ENCODE results near the gene PSMB8.
"Not testable (repeated sequence)": the region's sequence is repeated elsewhere in the genome, so short reads cannot be mapped to it uniquely, and the experiment has no call there.

PSMB8 gene

DNA sequence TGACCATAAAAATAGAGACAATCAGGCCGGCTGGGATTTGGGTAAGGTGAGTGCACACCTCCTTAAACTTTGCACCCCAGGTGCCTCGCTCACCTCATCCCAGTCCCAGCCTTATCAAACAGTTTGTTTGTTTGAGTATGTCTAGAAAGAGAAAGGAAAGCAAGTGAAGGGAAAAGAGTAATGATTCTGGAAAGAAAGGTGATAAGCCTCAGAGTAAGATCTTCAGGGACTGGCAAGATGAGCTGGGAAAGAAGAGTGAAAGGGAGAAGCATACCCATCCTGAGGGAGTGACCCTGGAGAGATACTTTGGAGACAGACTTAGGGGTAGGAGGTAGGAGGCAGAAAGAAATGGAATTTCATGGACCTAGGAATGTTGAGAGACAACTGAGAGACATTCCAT lies 7.0 kb downstream of the PSMB8 start:
- no peak for DNase-seq

DNA sequence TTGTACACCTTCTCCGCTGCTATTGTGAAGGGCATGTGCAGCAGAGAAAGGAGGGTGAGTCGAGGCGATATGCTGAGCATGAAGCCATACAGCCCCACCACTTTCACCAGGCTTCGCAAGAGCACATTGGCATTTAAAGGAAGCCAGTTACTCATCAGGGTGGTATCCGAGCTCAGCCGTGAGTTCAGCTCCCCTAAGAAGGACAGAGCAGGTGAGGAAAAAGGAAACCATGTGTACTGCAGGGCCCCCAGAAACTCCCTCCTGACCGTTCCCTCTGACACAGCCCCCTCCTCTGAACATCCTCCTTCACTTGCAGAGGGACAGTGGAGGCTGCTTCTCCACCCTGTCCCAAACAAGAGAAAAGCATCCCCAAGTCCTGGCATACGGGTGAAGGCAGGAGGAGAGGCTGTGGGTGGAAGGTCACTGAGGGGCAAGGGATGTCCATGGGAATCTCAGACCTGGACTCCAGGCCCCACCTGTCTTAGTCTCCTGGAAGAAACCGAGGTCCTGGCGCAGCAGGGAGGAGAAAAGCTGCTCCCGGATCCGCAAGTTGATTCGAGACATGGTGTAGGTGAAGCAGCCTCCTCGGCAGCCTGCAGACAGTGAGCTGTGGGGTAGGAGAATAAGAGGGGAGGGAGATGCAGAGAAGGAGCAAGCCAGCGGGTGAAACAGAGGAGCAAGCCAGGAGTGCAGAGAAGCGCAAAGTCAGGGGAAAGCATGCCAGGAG lies 8.5 kb downstream of the PSMB8 start:
- no peak for DNase-seq

GRCh38 chr6:32833664-32834063 lies 10.2 kb downstream of the PSMB8 start:
- DNase-seq = no peak

DNA sequence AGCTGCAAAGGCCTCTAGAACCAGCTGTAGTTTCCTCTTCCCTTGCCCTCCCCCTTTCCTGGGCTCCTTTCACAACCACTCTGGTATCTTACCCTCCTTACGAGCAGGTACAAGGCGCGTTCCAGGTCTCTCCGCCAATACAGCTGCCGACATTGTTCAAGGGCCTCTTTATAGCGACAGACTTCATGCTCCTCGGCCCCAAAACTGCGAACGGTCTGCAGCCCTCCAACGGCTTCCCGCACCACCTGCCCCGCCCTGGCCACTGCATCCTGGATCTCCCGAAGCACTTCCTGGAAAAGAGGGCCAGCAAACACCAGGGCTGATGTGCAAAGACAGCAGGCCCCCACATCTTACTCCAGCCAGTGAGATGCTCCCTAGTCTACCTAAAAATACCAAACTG lies 11.3 kb downstream of the PSMB8 start:
- DNase-seq = no peak

DNA sequence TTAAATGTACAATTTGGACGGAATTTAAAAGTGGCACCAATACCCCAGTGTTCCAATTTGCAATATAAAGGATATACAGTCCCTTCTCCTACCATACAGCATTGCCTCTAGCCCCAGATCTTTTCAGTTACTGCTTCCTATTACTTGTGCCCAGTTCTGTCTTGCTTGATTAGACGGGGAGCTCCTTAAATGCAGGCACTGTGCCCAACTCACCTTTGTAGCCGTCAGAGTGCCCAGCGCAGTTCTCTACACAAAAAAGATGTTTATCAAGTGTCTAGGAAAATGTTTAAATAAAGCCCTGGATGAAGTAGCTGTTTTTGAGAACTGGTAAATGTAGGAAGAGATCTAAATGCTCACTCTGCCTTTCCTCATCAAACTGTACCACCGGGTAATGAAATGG lies 12.9 kb downstream of the PSMB8 start:
- DNase-seq = no peak

GRCh38 chr6:32830017-32830416 lies 13.8 kb downstream of the PSMB8 start:
- no peak for DNase-seq

DNA sequence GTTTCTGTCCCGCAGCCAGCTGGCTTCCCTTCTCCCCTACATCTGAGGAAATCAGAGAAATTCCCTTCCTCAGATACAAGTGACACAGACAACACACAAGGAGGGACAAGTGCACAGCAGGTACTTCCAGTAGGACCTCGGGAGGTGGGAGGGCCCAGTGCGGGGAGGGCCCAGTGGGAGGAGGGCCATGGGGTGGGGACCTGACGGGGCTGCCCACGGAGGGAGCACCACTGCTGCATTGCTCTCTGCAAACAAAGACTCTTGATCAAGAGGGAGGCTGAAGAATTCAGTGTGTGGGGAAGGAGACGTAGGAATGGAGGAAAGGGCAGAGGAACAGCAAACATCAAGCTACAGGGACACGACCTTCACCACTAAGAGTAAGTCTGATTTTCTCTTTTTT lies 14.4 kb downstream of the PSMB8 start:
- DNase-seq = no peak

- no peak for DNase-seq
Observed at GRCh38 chr6:32827025-32827424, 16.8 kb downstream of the PSMB8 start.

DNA sequence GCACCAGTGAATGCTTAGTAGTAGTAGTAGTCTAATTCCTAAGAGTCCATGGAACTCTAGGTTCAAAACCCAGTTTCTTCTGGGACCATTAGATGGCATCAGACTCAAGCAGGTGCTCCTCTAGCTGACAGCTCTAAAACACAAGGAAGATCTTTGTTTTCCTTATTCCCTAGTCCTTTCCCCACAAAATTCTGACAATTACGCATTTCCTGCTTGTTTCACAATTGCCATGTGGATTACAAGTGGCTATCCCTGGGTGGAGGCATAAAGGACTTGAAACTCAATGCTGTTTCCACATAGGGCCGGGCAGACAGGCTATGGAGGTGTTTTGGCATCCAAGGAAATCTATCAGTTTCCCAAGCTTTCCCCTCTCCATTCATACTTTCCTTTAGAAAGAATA lies 17.9 kb downstream of the PSMB8 start:
- no peak for DNase-seq

GRCh38 chr6:32819729-32820128 lies 24.1 kb downstream of the PSMB8 start:
- no peak for DNase-seq

DNA sequence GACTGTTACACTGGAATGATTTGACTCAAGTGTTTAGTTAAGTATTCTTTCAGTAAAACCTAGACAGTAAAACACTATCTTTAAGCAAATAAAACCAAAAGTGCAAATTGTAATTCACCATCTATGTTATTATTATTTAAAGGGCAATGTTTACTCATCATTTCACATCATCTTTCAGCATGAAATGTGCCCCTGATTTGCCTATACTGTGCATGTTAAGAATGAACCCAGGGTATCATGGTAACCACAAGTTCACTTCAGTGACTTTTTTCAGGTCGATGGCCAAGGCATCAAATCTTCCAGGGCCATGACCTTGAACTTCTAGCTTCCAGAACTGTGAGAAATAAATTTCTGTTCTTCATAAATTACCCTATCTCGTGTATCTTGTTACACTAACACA lies 25.0 kb downstream of the PSMB8 start:
- no peak for DNase-seq

- no peak for DNase-seq
Observed at GRCh38 chr6:32816746-32817204, 27.1 kb downstream of the PSMB8 start, which contains the start of gene HLA-DOB. Gene HLA-DOB (minus strand): TSS chr6:32817002. CDS start chr6:32816951, 51 bp downstream.

GRCh38 chr6:32815996-32816395 lies 27.9 kb downstream of the PSMB8 start:
- DNase-seq = no peak

DNA sequence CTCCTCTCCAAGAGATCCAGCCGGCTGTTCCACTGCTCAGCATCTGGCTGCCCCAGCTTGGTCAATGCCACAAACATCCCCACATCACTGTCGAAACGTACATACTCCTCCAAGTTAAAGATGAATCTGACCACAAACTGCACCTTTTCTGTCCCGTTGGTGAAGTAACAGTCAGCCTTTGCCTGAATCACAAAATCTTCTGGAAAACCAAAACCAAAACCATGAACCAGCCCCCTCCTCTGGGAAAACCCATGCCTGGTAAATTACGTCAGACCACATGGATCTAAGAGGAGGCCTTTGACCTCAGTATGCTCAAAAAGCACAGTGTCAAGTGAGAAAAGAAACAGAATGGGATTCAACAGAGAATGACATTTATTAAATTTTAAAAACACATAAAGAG lies 28.7 kb downstream of the PSMB8 start:
- DNase-seq = no peak

DNA sequence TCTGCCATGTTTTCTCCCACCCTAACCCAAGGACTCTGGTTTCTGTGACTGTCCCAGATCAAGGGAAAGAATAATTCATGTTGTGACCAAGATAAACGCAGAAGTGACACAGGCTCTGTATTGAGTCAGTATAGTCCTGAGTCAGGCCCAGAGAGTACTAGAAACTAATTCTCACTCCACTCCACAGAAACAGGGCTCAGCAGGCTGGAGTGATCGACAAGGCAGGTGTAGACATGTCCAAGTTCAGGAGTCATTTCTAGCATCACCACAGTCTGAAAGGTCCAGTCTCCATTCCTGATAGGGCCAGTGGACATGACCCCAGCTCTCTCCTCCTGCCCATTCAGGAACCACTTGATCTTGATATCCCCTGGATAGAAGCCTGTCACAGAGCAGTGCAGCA lies 29.7 kb downstream of the PSMB8 start:
- no peak for DNase-seq

DNA sequence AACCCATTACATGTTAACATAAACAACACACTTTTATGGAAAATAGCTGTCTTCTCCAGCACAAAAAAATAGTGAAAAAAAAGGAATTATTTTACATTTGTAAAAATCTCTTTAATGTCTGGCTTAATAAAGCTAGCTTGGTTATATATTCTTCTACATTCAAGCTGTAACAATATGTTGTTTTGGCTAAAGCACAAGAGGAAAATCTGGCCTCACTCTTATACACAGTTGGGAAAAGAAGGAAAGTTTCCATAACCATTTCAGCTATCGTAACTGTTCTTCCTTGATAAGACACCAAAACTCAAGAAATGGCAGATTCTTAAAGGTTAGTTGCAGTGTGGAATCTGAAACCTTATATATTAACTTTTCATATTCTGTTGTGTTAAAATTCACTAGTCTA lies 34.7 kb downstream of the PSMB8 start:
- no peak for DNase-seq

GRCh38 chr6:32807020-32807580 lies 36.7 kb downstream of the PSMB8 start:
- DNase-seq = no peak

GRCh38 chr6:32805404-32805803 lies 38.4 kb downstream of the PSMB8 start:
- DNase-seq = not testable (repeated sequence)

GRCh38 chr6:32803416-32803815 lies 40.4 kb downstream of the PSMB8 start:
- no peak for DNase-seq

GRCh38 chr6:32799740-32800139 lies 44.1 kb downstream of the PSMB8 start:
- no peak for DNase-seq

DNA sequence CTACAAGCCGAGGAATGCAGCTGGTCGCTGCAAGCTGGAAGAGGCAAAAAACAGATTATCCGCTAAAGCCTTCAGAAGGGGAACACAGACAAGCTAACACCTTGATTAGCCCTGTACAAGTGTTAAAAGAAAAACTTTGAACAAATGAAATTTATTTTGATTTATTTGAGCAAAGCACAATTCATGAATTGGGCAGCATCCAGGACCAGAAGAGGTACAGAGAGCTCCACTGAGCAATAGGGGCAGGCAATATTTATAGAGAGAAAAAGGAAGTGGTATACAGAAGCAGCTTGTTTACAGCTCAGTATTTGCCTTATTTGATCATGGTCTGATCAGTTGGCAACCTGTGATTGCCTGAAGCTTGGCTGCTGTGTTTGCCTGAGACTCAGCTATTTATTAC lies 44.7 kb downstream of the PSMB8 start:
- DNase-seq = no peak

DNA sequence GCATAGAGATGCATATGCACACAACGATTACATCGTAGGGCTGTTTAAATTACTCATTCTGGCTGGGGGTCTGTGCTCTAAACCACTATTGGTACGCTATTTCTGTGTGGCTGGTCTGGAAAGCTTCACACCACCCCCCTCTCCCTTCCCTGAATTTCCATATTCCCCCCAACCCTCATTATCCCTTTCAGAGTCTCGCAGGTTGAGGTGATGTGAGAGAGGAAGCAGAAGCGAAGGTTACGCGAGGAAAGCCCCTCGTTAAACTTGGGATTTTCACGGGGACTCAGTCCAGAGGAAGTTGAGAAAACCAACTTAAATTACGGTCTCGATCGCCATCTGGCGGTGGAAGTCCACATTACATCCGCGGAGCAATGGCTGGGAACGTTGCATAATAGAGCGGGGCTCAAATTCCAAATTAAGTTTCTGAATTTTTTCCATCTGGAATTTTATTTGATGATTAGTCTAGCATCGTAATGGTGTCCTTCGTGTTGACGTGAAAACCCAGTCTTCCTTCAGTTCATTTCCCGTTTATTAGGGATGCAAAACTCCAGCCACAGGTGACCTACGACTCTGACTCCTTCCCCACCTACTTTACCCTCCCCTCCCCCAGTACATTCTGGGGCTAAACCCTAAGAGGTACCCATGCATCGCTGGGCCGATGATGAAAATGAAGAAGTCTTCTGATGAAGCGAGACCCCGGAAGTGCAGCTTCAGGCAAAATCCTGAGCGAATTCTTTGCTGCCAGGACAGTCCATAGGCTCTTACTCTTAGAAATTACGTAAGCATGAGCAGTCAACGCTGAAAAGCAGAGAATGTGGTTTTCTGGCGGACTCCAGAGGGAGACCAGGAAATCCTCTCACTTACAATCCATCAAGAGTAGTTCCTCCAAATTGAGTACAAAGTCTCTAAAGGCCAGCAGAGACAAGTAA lies 46.7 kb downstream of the PSMB8 start:
- peak; percentile 38 to 81 (median 54) for DNase-seq

GRCh38 chr6:32794510-32794909 lies 49.3 kb downstream of the PSMB8 start:
- DNase-seq = no peak

All from activated CD4-positive, CD25-positive, alpha-beta regulatory T cell (primary cell).